ENCODE measurements around the gene LIPN.

DNA sequence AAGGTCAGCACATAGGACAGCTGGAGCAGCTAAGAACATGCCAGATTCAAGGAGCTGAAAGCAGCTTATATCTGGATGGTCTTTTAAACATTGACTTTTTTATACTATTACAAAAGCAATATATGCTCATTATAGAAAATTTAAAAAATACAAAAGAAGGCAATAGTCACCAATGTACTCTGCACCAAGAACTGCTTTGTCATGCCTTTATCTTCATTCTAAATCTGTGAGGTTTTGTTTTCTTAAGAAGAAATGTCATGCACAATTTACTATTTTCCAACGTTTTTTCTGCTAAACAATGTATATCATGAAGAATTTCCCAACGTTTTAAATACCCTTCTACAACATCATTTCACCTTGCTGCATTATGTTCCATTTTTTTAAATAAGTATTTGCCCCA lies 45.5 kb downstream of the LIPN start:
- TF ChIP-seq EZH2 (IDR thresholded peaks at IDR 0.05; ENCODE audit: borderline replicate concordance) (no peak), EZH2phosphoT487 (IDR thresholded peaks at IDR 0.05; ENCODE audit: low read depth, severe bottlenecking, unreplicated experiment) (no peak)
- TF ChIP-seq, protein P1, sequence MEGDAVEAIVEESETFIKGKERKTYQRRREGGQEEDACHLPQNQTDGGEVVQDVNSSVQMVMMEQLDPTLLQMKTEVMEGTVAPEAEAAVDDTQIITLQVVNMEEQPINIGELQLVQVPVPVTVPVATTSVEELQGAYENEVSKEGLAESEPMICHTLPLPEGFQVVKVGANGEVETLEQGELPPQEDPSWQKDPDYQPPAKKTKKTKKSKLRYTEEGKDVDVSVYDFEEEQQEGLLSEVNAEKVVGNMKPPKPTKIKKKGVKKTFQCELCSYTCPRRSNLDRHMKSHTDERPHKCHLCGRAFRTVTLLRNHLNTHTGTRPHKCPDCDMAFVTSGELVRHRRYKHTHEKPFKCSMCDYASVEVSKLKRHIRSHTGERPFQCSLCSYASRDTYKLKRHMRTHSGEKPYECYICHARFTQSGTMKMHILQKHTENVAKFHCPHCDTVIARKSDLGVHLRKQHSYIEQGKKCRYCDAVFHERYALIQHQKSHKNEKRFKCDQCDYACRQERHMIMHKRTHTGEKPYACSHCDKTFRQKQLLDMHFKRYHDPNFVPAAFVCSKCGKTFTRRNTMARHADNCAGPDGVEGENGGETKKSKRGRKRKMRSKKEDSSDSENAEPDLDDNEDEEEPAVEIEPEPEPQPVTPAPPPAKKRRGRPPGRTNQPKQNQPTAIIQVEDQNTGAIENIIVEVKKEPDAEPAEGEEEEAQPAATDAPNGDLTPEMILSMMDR (IDR thresholded peaks at IDR 0.05; ENCODE audit: poor library complexity): no peak

Data from hepatocyte (in vitro differentiated cells).